T-helper 1 cell (primary cell): Measurements from ENCODE around the gene EXOC5.
"Not testable (repeated sequence)": the region's sequence is repeated elsewhere in the genome, so short reads cannot be mapped to it uniquely, and the experiment has no call there.

ENCODE experiments used
- DNase-seq, 5 donors: peaks; one replicate each; pipeline ENCODE4 v3.0.0-alpha.2; 2012 to 2020

The EXOC5 gene

GRCh38 chr14:57258221-57258620 lies 10.5 kb downstream of the EXOC5 start:
- not testable (repeated sequence) for DNase-seq

GRCh38 chr14:57254884-57255283 lies 13.8 kb downstream of the EXOC5 start:
- DNase-seq: no peak

DNA sequence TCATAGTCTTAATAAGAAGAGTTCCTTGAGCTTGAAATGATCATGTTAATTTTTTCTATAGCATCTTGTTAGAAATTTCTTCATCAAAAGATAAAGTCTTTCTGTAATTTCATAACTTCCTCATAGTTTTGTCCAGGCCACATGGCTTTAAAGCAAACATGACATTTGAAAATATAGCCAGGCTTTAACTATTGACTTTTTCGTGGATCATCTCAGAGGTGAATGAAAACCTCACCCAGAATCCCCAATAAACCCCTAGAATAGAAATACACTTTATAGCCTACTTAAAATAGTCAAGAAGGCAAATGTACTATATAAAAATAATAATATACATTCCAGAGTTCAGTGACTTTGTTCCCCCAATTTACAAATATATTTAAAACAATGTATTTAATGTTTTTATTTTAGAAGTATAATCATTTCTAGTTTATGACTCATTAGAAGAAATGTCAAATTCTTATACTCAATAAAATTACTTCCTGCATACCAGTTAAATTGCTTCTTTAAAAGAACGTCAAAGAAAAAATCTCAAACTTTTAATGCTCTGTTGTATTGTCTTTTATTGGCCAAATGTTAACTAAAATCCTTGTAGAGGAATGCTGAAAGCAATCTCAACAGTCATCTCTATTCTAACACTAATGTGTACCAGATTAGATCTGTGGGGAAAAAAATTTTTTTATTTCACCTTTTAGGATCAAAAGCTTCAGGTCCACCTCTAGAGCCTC lies 21.6 kb downstream of the EXOC5 start:
- no peak for DNase-seq

- no peak for DNase-seq
Observed at GRCh38 chr14:57245941-57246340, 22.8 kb downstream of the EXOC5 start.

GRCh38 chr14:57244106-57244505 lies 24.6 kb downstream of the EXOC5 start:
- no peak for DNase-seq

DNA sequence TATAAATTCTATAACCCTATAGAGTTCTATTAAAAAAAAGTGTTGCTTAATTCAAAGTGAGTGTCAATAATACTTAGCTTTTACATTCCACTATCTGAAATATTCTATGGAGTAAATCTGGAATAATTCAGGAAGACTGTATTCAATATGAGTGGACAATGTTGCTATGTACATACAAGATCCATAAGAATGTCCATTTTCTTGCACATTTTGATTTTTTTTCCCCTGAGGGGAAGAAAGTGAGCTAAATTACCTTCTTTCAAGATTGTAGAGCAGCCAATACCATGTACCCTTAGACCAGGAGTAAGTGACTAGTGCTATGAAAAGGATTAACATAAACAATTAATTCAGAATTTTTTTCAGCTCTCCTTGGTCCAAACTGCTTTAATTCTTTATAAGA lies 25.4 kb downstream of the EXOC5 start:
- DNase-seq: no peak

GRCh38 chr14:57240115-57240514 lies 28.6 kb downstream of the EXOC5 start:
- not testable (repeated sequence) for DNase-seq

- DNase-seq: no peak
Observed at GRCh38 chr14:57232006-57232405, 36.7 kb downstream of the EXOC5 start.

GRCh38 chr14:57228320-57228719 lies 40.4 kb downstream of the EXOC5 start:
- DNase-seq: not testable (repeated sequence)

DNA sequence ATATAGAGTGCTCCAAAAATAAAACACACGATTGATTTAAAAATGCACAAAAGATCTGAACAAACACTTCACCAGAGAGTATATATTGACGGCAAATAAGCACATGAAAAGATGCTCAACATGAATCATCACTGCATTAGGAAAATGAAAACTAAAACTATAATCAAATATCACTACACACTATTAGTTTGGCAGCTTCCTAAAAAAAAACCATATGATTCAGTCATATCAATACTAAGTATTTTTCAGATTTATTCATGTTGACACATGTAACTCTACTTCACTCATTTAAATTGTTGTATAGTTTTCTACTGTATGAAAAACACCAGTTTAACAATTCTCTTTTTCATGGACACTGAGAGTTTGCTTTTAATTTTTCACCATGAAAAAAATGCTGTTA lies 41.6 kb downstream of the EXOC5 start:
- DNase-seq: no peak

DNA sequence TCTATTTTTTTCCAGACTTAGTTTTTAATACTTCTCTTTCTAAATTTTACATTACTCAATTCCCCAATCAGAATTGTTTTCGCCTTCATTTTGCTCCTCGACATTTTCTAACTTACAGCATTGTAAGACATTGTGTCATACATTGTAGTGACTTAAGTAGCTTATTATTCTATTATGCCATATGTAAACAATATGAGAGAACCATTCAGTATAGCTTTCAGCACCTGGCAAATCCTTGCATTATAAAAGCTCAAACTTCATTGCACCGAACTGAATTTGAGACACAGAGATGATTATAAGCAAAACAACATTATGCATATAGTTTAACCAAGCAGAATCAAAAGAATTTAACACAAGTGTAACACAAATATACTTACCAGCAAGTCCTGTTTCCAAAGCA lies 46.8 kb downstream of the EXOC5 start:
- DNase-seq: no peak

- DNase-seq: no peak
Observed at GRCh38 chr14:57212919-57213318, 55.8 kb downstream of the EXOC5 start.

DNA sequence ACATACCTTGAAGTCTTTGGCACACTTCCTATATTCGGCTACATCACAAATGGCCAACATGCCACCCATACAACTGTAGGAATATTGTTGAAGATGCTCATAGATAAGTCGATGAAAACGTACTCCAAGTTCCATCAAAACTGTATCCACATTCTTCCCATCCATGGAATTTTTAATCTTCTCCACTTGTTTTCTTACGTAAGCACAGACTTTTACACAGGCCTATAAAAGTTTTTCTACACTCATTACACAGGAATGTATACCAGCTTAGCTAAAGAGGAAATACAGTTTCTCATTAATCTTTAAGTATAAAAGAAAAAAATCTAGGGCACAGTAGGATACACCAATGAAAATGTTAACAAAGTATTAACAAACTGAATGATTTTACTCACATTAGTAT lies 59.1 kb downstream of the EXOC5 start:
- DNase-seq: no peak

DNA sequence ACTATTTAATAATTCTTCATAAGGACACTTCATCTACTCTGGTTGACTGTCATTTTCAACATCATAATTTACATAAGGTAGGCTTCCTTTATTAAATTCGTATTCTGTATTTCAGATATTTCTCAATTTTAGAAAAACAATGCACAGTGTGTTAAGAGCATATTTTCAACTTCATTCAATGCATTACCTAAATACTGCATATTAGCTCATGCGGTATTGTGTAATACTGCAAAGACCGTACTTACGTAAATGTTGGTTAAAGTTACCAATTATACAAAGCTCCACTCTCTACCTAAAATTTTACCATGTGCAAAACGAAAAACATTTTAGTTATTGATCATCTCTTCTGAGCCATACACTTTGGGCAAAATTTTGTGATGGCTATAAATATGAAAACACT lies 62.8 kb downstream of the EXOC5 start:
- DNase-seq: no peak

DNA sequence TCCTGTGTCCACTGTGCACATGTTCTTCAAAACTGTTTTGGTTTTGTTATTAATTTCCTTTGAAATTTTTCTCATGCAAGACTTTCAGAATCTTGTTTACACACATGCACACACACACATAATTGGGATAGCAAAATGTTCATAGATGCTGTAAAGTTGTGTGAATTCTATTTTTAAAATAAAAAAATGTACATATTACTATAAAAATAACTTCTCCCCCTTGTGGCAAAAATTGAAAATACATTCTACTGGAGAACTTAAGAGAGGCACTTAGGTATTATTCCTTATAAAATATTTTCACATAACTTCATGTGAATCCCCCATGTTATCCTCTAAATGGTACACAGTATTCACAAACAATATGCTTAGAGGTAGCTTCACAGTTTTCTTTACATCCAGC lies 66.0 kb downstream of the EXOC5 start:
- DNase-seq: not testable (repeated sequence)

DNA sequence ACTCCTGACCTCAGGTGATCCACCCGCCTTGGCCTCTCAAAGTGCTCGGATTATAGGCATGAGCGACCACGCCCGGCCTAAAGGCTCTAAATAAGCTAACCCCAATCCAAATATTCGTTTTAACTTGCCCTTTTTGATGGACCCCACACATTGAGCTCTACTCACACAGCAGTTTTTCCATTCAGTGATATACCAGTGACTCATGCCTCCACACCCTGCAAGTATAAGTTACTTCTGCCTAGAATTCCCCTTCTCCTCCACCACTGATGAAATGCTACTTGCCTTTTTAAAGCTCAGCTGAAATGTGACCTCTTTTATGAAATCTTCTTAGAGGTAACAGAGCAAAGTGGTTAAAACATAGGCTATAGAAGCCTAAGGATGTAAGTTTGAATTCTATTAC lies 68.8 kb downstream of the EXOC5 start:
- DNase-seq: no peak

DNA sequence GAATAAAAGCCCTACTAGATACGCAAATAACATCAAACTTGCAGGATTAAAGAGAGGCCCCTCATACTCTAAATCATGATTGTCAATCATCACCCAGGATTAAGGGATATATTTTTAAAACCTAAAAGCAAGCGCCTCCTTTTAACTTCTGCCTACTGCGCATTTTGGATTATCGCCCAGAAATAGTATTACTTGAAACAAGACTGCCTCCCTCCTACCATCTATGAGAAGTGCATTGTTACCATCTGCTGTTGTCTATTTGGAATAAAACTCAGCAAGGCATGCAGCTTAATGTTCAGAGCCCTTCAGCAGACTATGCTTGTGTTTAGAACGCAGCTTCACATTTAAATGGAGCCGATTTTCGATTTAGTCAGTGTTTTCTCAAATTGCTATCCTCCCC lies 79.6 kb downstream of the EXOC5 start:
- no peak for DNase-seq

DNA sequence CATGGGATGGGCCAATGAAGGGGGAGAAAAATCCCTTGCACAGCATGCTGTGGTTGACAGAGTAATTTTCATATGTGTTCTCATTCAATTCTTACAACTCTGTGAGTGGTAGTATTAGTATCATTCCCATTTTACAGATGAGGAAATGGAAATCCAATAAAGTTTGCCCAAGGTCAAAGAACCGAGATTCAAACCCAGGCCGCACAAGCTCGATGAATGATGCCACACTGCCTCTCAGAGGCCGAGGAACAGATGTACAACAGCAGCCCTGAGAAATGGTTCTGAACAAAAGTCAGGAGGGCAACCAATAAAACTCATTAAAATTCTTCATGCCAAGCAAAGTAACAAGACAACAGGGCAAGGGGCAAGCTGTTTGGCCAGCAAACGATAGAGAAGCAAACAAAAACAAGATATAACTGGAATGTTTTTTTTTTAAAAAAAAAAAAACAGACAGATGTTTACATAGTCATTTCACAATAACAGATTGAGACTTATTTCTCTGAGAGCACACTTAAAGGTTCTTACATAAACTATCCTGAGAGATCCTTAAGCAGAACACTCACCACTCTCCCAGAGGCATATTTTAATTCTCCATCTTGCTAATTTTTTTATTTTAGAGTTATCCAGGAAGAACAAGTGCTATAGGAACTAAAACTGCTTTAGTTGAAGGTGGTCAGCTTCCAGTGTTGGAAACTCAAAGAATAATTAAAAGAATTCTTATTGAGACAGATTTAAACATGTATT lies 85.8 kb downstream of the EXOC5 start:
- DNase-seq: no peak

GRCh38 chr14:57179273-57179672 lies 89.4 kb downstream of the EXOC5 start:
- DNase-seq: no peak

- DNase-seq: no peak
Observed at GRCh38 chr14:57174466-57174865, 94.2 kb downstream of the EXOC5 start.

DNA sequence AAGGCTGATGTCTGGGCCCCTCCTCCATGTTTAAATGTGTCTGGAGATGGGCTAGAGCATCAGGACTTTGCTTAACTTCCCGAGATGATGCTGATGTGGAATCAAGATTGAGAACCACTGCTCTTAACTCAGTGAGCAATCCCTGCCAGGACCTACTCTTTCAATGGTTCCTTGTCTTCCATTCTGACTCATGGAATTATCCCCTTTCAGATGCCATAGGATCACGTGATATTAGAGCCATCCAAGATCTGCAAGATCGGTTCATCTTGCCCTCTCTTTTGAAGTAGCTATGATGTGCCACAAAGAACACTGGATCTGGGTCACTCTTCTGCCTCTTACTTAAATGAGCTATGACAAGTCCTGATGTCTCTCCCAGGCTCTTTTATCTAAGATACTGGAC lies 96.8 kb downstream of the EXOC5 start:
- no peak for DNase-seq

DNA sequence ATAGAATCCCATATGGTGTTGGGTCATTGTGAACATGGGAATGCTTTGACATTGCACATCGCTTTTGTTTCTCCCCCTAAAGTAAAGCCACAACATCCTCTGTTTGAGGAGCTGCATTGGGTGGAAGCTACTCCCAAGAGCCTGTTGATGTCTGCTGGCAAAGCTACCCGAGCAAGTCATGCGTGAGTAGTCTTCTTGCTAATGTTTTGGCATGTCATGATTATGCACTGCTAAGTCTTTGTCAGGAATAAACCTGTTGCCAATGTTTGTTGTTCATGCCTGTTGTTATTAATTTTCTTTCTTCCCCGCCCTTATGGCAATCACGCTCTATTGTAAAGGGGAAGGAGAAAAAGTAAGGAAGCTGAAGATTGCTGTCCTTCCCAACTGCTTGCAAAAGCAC lies 97.3 kb downstream of the EXOC5 start:
- DNase-seq: no peak

- DNase-seq: no peak
Observed at GRCh38 chr14:57169901-57170300, 98.8 kb downstream of the EXOC5 start.

GRCh38 chr14:57168138-57168679 lies 100.5 kb downstream of the EXOC5 start:
- DNase-seq: no peak
